ENCODE data around the gene BABAM2. TPM values are rescaled to one million over a fixed set of nuclear protein-coding genes. Genes with fewer than 3 reads are reported as not detected.
A peak's percentile ranks its signal among the peaks of the same experiment; 100 is the strongest.

BABAM2 gene
- total and polyA plus RNA-seq, 2 of the 4 experiments (the other 2 are of a cell fraction): 20.9 to 23.1 TPM

DNA sequence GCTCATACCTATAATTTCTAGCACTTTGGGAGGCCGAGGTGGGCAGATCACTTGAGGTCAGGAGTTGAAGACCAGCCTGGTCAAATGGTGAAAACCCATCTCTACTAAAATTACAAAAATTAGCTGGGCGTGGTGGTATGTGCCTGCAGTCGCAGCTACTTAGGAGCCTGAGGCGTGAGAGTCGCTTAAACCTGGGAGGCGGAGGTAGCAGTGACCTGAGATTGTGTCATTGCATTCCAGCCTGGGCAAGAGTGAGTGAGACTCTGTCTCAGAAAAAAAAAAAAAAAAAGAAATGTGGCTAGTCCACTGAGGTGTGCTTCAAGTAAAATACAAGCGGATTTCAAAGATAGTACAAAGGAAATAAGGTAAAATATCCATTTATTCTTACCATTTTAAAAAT lies 46.5 kb upstream of the BABAM2 start (continued):
- TF ChIP-seq, protein P1, sequence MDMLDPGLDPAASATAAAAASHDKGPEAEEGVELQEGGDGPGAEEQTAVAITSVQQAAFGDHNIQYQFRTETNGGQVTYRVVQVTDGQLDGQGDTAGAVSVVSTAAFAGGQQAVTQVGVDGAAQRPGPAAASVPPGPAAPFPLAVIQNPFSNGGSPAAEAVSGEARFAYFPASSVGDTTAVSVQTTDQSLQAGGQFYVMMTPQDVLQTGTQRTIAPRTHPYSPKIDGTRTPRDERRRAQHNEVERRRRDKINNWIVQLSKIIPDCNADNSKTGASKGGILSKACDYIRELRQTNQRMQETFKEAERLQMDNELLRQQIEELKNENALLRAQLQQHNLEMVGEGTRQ (IDR thresholded peaks at IDR 0.05; ENCODE audit: low read depth, low read length): no peak

DNA sequence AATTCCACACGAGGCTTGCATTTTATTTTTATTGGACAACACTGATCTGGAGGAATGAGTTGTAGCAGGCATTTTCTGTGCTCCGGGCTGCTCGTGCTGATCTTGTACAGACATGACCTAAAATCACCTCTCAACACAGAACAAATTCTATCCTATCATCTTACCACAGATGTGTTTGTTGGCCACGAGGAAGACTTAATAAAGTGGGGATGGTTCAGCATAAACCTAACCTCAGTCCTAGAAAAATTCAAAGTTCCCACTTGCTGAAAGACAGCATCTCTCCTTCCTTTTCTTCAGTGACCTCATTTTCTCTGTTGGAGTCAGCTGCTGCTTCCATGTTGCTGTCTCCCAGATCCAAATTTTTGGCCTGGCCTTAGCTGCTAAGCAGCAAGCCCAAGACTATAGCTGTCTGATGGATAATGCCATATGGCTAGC lies 45.7 kb upstream of the BABAM2 start:
- Histone ChIP-seq H3K9me3 (ENCODE audit: control insufficient read depth, insufficient read depth, low read length) (no peaks in the 10 kb centered on the region), H2BK15ac (ENCODE audit: low read depth, low read length) (0 out of 3 replicates have a peak overlapping the region, but pooled peaks have one; percentile 52), H2AK5ac (ENCODE audit: low read depth, low read length) (no peak overlapping the region), H3K9me1 (ENCODE audit: insufficient read depth, low read length) (no peaks in the 10 kb centered on the region; the same call in 1 of the 2 replicates), H3K23ac (ENCODE audit: low read depth, low read length) (no peak overlapping the region), H2AFZ (replicated peaks; ENCODE audit: low read length, poor library complexity) (no peak overlapping the region), H4K91ac (ENCODE audit: insufficient read depth, low read depth, low read length) (no peak overlapping the region), H3K18ac (ENCODE audit: low read depth, low read length) (peak overlapping the region; percentile 65; the same call in 1 of the 2 replicates), H3K27me3 (ENCODE audit: control insufficient read depth, insufficient read depth, low read length) (no peaks in the 10 kb centered on the region), H2BK5ac (ENCODE audit: low read depth, low read length, poor library complexity, severe bottlenecking) (no peak overlapping the region), H3K4ac (ENCODE audit: low read depth, low read length) (0 out of 2 replicates have a peak overlapping the region, but pooled peaks have one; percentile 7), H3K56ac (ENCODE audit: extremely low read depth, insufficient read depth, low read length) (no peak overlapping the region), H3K4me2 (ENCODE audit: low read depth, low read length) (no peak overlapping the region), H4K5ac (ENCODE audit: low read depth, low read length) (peak overlapping the region; percentile 8; the same call in 1 of the 2 replicates), H3K79me1 (ENCODE audit: low read depth in 1 of 2, low read length in 2 of 2) (no peaks in the 10 kb centered on the region), H2BK20ac (ENCODE audit: low read depth, low read length) (no peak overlapping the region), H2BK120ac (ENCODE audit: low read depth, low read length) (no peak overlapping the region), H4K20me1 (ENCODE audit: insufficient read depth, low read length) (no peaks in the 10 kb centered on the region), H3K4me1 (ENCODE audit: control insufficient read depth, insufficient read depth, low read length) (0 out of 2 replicates have a peak, but pooled peaks cover 4% of the 10 kb centered on the region), H3K9ac (ENCODE audit: low read depth, low read length) (no peak overlapping the region), H3K36me3 (ENCODE audit: control insufficient read depth, insufficient read depth, low read length) (no peaks in the 10 kb centered on the region), H2AK9ac (replicated peaks; ENCODE audit: low read depth, low read length, poor library complexity) (no peak overlapping the region), H3K4me3 (ENCODE audit: insufficient read depth, low read depth, low read length) (no peak overlapping the region), H3K27ac (ENCODE audit: insufficient read depth, low read length) (no peak overlapping the region), H4K8ac (ENCODE audit: low read depth in 2 of 2, low read length in 2 of 2) (no peak overlapping the region), H3K14ac (replicated peaks; ENCODE audit: low read depth, low read length) (no peak overlapping the region)
- dilution Hi-C loops (cut with HindIII; ENCODE audit: low sequenced_read_pairs, unreplicated experiment) (no loop called here), intact Hi-C loops (cut with micrococcal nuclease) (no loop called here), in situ Hi-C loops (cut with MboI; ENCODE audit: low sequenced_read_pairs) (no loop called here)
- no TSS peak for BruUV-seq (replicated peaks)
- TF ChIP-seq RAD21 (IDR thresholded peaks at IDR 0.05; ENCODE audit: low read length) (no peak), RCOR1 (IDR thresholded peaks at IDR 0.05; ENCODE audit: insufficient replicate concordance, low read length) (no peak), POLR2A (IDR thresholded peaks at IDR 0.05; ENCODE audit: low read depth, low read length) (no peak), NFE2L2 (IDR thresholded peaks at IDR 0.05; ENCODE audit: low read depth, low read length) (no peak), FOS (IDR thresholded peaks at IDR 0.05; ENCODE audit: low read depth, low read length) (no peak), CEBPB (IDR thresholded peaks at IDR 0.05; ENCODE audit: low read depth, low read length) (no peak), CHD1 (IDR thresholded peaks at IDR 0.05; ENCODE audit: low read depth, low read length) (no peak), RFX5 (IDR thresholded peaks at IDR 0.05; ENCODE audit: low read depth, low read length) (no peak), MAFK (IDR thresholded peaks at IDR 0.05; ENCODE audit: low read depth, low read length) (no peak), BHLHE40 (IDR thresholded peaks at IDR 0.05; ENCODE audit: low read depth, low read length) (no peak), MAZ (IDR thresholded peaks at IDR 0.05; ENCODE audit: borderline replicate concordance, low read depth, low read length) (no peak)
- TF ChIP-seq, protein P1 (IDR thresholded peaks at IDR 0.05; ENCODE audit: low read depth, low read length): no peak
- ChIA-PET POLR2A (ENCODE audit: unreplicated experiment) (no interaction called here), CTCF (no interaction called here)
- ATAC-seq (ENCODE audit: low read depth) (no peak), DNase-seq (peak; percentile 11)
- WGBS, 2 experiments (ENCODE audit: extremely low coverage in 2 of 2, insufficient read length in 1 of 2): no CpG with 5 or more reads among the region's 4 CpGs
